Suprapubic skin (tissue), 3 donors: Measurements from ENCODE around the gene RHBDD1.

Experiments
- CTCF ChIP-seq, 2 donors: fragments of 200-600 bp in 1 of 2; fragments of 450-650 bp in 1 of 2; sonication (generic) in 1 of 2; IDR thresholded peaks; one replicate each; pipeline ENCODE4 v1.5.1; 2016 to 2019; ENCODE audit warnings: antibody characterized with exemption in 2 of 2, mild to moderate bottlenecking in 1 of 2, moderate library complexity in 1 of 2
- POLR2AphosphoS5 ChIP-seq, 3 donors: sonication (generic); formaldehyde crosslinking; IDR thresholded peaks; one replicate each; pipeline ENCODE4 v1.6.1; 2017; ENCODE audit warnings: antibody characterized with exemption in 3 of 3

DNA sequence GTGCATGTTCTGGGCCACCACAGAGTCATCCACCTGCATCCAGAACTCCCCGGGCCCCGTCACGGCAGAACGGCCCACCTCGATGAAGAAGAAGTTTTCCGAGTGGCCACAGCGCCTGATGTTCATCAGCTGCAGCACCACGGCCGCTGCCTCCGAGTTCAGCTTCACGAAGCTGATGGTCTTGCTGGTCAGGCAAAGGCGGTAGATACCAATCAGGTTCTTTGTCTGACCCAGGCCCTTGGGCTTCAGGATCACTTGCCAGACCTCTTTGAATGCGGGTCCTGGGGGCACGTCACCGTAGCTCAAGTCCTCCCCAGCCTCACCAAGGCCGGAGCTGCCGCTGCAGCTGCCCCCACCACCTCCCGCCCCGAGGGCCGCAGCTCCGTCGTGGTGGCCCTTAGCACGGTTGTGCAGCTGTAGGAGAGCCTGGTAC, 37.8 kb upstream of the RHBDD1 start:
- no peak for TF ChIP-seq CTCF (IDR thresholded peaks at IDR 0.05)
- no peak for TF ChIP-seq POLR2AphosphoS5 (IDR thresholded peaks at IDR 0.05)
